Retinal pigment epithelial cell (primary cell): ENCODE data around the gene RETREG2.

ENCODE experiments used
- DNase-seq: peaks from one replicate; pipeline ENCODE4 v3.0.0-alpha.2; 2010; ENCODE audit warnings: low read depth
- H3K4me3 ChIP-seq: 2 replicates; pipeline ENCODE4 v1.5.1; 2011; ENCODE audit warnings: mild to moderate bottlenecking, low read length, control low read depth, moderate library complexity
- CTCF ChIP-seq: conservative IDR thresholded peaks from 2 replicates; pipeline ENCODE4 v1.5.1; 2011; ENCODE audit warnings: low read depth, low read length, control low read depth, inconsistent platforms

The RETREG2 gene

DNA sequence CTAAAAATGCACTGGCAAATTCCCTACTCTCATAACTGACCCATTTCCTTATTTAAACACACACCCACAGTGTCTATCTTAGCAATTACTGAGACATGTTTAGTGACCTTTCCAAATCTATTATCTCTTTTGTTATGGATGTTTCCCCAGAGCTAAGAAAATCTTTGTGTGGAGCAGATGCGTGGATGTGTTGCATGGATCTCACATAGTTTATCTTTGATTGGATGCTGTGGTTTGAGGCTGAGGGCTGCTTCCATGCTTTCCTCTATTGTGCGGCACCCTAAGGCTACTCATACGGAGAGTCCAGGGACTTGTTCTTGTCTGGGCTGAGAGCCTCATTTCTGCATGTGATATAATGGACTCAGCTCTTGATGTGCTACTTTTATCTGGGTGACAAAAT lies 56.3 kb downstream of the RETREG2 start:
- H3K4me3 ChIP-seq = no peak overlapping the region
- TF ChIP-seq CTCF = no peak
- no peak for DNase-seq
